D341Med (cell line): ENCODE measurements around the gene ADGRL3.
"Not testable (repeated sequence)": the region's sequence is repeated elsewhere in the genome, so short reads cannot be mapped to it uniquely, and the experiment has no call there.

ENCODE experiments used
- DNase-seq: peaks from one replicate; pipeline ENCODE4 v3.0.0; 2012; ENCODE audit warnings: low spot score

ADGRL3 gene

GRCh38 chr4:61500883-61501282 is 300.8 kb downstream of the ADGRL3 start:
- DNase-seq, result peak; percentile 10

GRCh38 chr4:61501812-61502211 is 301.7 kb downstream of the ADGRL3 start:
- no peak for DNase-seq

DNA sequence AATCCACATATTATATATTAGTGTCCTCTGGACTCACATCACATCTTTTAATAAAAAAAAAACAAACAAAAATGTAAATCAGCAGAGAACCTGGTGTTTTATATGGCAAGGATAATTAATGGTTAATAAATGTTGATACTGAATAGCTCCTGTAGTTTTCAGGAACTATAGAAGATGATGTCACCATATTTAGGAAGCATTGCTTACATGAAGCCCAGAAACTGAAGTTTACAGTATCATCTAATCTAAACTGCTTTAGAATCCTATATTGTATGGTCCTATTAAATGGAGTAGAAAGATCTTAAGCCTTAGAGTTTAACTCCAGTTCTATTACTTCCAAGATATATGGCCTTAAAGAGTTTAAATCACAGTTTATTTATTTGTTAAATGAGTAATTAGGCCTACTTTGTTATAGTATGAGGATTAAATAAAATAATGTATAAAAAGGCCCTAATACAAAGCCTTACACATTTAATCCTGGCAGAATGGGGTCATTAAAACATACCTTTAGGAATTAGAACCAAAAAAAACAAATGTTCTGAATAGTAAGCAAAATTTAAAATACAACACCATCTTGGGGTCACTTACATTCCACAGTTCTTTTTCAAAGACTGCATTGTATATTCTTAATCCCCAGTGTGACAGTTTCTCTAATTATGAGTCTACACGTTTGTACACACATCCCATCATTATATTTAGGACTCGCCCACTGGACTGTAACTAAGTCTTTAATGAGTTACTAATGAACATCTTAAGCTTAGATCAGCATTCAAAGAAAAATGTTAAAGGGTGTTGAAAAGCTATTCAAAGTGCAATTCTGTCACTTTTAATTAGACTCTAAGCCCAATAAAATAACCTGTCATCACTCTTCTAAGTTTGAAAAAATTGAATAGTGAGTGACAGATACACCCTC is 305.9 kb downstream of the ADGRL3 start:
- DNase-seq, result no peak

- DNase-seq, result no peak
Measured at GRCh38 chr4:61507091-61507490, 307.0 kb downstream of the ADGRL3 start.

DNA sequence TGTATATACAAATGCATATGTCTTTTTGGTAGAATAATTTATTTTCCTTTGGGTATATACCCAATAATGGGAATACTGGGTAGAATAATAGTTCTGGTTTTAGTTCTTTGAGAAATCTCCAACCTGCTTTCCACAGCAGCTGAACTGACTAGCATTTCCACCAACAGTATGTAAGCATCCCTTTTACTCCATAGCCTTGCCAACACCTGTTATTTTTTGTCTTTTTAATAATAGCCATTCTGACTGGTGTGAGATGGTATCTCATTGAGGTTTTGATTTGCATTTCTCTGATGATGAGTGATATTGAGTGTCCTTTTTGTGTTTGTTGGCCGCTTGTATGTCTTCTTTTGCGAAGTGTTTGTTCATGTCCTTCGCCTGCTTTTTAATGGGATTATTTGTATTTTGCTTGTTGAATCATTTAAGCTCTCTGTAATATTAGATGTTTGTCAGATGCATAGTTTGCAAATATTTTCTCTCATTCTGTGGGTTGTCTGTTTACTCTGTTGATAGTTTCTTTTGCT is 309.7 kb downstream of the ADGRL3 start:
- DNase-seq, result not testable (repeated sequence)

- DNase-seq, result no peak
Measured at GRCh38 chr4:61511716-61512488, 311.8 kb downstream of the ADGRL3 start.

DNA sequence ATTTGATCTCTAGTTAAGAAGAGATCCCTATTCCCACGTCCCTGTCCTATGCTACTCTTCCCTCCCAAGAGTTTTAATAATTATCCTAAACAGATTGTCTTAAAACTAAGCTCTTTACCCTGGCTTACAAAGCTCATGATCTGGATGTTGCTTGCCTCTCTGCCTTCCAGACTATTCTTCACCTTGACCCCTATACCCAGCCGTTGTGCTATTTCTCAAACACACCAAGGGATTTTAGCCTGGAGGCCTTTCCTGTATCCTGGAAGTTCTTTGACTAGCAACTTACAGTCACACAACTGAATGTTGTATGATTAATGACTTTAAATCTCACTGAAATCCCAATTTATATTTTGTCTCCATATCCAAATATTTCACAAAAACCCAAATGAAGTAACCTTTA is 314.9 kb downstream of the ADGRL3 start:
- DNase-seq, result peak; percentile 38

GRCh38 chr4:61517144-61517543 is 317.0 kb downstream of the ADGRL3 start:
- peak; percentile 22 for DNase-seq

GRCh38 chr4:61520166-61520565 is 320.0 kb downstream of the ADGRL3 start:
- no peak for DNase-seq

DNA sequence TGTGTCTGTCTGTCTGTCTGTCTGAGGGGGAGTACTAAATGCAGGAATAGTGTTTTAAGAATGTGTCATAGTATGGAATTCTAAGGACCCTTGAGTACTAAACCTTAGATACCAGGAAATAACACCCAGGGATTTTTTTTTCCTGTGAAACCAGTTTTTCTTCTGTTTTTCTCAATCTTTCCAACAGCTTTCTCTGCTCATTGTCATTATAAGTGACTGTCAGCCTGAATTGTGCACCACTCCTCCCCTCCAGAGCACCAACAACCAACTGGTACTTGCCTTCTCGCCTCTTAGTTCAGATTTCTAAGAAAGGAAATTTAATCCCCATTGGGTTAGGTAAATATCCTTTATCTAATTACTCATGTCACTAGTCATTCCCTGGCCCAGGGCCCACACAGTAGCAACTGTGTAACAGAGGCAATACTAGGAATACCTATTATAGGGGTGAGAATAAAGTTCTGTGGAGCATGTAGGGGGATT is 320.6 kb downstream of the ADGRL3 start:
- no peak for DNase-seq

GRCh38 chr4:61521451-61521850 is 321.3 kb downstream of the ADGRL3 start:
- DNase-seq, result no peak

DNA sequence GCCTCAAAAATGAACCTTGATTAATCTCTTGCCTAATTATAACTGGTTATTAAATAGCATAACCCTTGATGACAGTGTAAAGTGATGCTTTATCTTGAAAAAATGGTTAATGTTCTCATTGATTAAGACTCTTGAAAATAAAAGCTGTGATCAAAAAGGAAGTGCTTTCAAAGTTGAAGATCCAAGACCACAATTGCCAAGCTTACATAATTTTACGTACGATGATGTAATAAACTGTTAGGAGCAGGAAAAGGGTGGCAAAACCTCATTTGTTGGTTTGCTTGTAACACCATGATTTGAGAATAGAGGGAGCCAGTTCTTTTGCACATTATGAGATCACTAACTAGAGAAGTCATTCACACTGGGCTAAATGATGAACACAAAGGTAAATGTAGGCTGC is 322.2 kb downstream of the ADGRL3 start:
- no peak for DNase-seq

DNA sequence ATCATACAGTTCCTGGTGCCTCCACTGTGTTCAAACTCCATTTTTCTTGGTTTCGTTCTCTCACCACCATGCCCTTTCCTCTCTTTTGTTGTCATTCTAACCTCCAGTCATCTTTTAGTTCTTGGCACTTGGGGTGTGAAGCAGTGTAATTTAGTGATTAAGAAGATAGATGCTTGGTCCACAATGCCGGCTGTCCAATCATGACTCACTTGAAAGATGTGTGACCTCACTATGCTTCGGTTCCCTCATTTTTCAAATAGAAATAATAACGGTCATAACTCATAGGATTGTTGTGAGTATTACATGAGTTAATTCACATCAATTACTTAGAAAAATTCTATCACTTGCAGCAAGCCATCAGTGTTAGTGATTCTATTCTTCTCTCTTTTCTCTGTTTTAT is 327.8 kb downstream of the ADGRL3 start:
- DNase-seq, result no peak

DNA sequence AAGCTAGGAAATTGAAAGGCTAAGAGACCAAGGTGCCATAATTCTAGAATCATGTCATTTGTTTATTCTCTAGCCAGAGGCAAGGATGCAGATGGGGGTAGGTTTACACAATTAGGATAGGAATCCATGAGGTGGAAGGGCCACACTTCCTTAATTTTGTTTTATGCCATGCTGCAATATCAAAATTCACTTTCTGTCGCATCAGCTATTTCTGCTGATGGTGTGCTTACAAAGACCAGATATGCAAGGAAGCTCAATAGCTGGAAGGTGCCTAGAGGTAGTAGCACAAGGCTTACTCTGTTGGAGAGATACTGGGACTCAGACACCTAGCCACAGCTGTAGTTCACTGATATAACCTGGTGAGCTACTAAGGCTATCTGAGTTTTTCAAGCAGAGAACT is 328.5 kb downstream of the ADGRL3 start:
- DNase-seq, result no peak

- no peak for DNase-seq
Measured at GRCh38 chr4:61531188-61531587, 331.1 kb downstream of the ADGRL3 start.

- no peak for DNase-seq
Measured at GRCh38 chr4:61532336-61533000, 332.3 kb downstream of the ADGRL3 start.

- no peak for DNase-seq
Measured at GRCh38 chr4:61533140-61533539, 333.0 kb downstream of the ADGRL3 start.

GRCh38 chr4:61540944-61541343 is 340.8 kb downstream of the ADGRL3 start:
- DNase-seq, result no peak

DNA sequence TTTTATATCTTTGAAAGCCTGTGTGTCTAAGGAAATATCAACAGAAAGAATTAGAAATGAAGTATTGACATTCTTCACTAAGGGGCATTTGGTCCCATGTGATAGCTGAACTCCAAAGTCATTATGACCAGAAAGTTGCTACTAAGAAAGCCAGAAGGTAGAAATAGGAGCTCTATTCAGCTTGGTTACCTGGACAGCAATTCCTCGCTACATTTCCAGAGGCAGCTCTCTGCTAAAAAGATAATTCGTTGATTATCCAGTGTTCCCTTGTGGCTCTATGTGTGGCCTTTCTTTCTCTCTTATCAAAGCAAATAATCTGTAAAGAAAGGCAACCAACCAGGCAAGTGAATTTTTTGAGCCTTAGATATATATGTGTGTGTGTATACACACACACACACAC is 341.3 kb downstream of the ADGRL3 start:
- DNase-seq, result no peak

- DNase-seq, result no peak
Measured at GRCh38 chr4:61543976-61544375, 343.9 kb downstream of the ADGRL3 start.

DNA sequence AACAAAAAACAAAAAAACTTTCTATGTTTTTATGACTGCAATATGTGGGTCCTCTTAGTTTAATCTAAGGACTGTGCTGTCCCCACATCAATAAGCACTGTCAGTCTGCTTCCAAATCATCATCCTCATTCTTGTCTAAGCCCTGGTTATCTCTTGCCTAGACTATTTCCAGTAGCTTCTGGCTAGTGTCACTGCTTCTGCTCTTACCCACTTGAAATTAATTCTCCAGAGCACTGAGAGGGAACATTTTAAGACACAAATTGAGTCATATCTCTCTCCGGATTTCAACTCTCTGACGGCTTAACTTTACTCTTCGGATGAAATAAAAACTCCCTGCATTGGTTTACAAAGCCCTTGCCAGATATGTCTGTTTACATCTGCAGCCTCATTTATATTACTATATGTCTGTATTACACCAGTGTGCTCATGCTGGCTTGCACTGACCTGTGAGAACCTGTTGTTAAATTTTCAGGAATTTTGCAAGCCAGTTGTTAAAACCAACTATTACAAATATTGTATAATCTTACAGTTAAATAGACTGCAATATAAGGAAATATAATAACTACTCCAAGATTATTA is 345.9 kb downstream of the ADGRL3 start:
- no peak for DNase-seq

- DNase-seq, result no peak
Measured at GRCh38 chr4:61549336-61549735, 349.2 kb downstream of the ADGRL3 start.
